ENCODE results near the gene PCMT1.
"Not testable (repeated sequence)": the region's sequence is repeated elsewhere in the genome, so short reads cannot be mapped to it uniquely, and the experiment has no call there.

PCMT1 gene

DNA sequence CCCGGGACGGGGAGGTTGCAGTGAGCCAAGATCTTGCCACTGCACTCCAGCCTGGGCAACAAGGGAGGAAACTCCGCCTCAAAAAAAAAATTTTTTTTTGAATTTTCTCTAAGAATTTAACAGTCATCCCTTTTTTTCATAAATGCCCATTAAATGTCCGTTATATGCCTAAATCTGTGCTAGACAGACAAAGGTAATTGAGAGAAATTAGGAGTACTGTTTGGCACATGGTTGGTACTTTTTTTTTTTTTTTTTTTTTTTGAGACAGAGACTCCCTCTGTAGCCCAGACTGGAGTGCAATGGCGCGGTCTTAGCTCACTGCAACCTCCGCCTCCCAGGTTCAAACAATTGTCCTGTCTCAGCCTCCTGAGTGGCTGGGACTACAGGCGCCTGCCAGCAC, 1.7 kb downstream of the PCMT1 start:
- FAIRE-seq, result no peak

DNA sequence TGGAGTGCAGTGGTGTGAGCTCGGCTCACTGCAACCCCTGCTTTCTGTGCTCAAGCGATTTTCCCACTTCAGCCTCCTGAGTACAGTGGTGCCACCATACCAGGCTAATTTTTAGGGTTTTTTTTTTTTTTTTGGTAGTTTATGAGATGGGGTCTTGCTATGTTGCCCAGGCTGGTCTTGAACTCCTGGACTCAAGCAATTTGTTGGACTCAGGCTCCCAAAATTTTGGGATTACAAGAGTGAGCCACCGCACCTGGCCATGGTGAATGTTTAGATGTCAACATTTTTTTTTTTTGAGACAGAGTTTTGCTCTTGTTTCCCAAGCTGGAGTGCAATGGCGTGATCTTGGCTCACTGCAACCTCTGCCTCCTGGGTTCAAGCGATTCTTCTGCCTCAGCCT, 2.4 kb downstream of the PCMT1 start:
- not testable (repeated sequence) for FAIRE-seq

DNA sequence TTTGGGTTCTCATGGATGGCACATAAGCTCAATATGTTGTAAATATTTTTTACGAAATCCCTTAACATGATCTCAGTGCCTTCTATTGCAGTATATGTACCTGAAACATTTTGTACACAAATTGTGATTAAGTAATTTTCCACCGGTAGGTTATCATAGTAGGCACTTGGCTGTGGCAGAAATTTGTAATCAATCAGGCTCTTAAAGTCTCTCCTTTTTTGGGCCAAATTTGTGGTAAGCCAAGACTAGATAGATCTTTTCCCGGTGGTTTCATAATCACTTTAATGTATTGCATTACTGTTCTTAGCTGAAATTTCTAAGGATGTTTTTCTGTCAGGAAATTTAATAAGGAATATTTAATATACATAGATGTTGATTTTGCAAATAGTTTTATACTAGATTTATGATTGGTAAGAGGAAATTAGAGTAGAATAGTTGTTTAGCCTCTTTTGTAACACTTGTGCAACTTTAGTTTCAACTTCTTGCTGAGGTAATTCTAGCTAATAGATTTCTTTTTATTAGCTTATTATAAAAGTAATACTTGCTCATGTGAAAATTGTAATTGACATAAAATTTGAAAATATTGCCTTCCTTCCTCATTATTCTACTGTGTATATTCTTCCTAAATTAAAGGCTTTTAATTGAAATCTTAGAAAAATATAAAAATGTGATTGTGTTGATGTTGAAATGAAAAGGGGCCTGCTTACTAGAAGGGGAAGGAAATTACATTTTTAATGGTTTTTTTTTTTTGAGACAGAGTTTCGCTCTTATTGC, 3.2 kb downstream of the PCMT1 start:
- no peak for FAIRE-seq

GRCh38 chr6:149753374-149753637, 3.8 kb downstream of the PCMT1 start:
- not testable (repeated sequence) for FAIRE-seq

DNA sequence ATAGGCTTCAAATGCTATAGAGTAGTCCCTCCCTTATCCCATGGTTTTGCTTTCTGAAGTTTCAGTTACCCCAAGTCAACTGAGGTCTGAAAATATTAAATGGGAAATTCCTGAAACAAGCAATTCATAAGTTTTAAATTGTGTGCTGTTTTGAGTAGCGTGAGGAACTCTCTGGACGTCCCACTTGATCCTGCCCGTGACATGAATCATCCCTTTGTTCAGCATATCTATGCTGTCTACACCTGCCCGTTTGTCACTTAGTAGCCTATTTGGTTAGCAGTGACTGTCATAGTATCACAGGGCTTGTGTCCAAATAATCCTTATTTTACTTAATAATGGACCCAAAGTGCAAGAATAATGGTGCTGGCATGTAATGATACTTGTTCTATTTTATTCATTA, 5.0 kb downstream of the PCMT1 start:
- no peak for FAIRE-seq

DNA sequence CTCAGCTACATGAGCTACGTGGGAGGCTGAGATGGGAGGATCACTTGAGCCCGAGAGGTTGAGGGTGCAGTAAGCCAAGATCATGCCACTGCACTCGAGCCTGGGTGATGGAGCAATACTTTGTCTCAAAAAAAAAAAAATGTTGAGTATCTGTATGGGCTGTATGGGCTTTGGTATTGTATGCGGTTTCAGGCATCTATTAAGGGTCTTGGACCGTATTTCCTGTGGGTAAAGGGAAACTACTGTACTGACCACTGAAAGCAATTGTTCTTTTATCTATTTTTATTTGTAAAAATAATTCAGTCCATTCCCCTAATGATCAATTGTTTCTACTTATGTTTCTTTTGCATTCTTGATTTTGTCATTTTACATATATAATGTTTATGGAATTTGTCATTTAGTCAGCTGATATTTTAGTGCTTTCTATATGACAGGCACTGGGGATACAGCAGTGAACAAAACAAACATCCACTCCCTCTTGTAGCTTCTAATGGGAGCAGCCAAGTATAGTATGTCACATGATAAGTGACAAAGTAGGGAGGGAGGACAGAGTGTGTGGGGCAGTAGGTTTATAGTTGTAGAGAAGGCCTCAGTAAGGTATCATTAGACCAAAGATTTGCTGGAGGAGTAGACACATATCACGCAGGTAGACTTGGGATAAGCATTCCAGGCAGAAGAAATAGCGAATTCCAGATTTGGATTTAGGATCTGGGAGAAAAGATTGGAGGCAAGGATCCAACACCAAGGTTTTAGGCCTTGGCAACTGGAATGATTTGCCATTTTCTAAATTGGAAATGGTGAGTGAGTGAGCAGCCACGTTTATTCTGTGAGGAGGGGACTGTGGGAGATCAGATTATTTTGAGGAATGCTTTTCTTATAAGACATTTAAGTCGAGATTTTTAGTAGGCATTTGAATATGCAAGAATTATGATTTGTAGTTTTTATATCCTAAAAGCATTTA, 6.0 kb downstream of the PCMT1 start:
- no peak for FAIRE-seq

- FAIRE-seq, result no peak
These were observed 6.7 kb downstream of the PCMT1 start for GRCh38 chr6:149756261-149756636.

GRCh38 chr6:149761438-149761837, 11.9 kb downstream of the PCMT1 start:
- FAIRE-seq, result no peak

- no peak for FAIRE-seq
These were observed 14.3 kb downstream of the PCMT1 start for GRCh38 chr6:149763866-149764265.

DNA sequence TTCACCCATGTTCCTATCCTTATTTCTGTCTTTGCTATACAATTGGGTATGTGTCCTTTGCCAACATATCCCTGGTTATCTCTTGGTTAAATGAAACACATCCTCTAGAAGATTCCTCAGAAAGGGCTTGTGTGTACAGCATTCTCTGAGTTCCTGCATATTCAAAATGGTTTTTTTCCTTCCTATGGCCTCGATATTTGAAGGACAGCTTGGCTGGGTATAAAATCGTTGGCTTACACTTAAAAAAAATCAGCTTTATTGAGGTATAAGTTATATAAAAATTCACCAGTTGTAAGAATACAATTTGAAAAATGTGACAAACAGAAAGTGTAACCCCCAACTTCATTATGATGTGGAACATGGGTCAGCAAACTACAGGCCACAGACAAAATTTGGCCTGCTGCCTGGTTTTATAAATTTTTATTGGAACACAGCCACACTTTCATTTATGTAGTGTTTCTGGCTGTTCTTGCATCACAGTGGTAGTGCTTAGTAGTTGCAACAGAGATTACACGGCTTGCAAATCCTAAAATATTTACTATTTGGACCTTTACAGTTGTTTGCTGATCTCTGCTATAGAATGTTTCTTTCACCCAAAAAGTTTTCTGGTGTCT, 16.7 kb downstream of the PCMT1 start:
- no peak for FAIRE-seq

GRCh38 chr6:149769676-149770075, 20.1 kb downstream of the PCMT1 start:
- FAIRE-seq, result no peak

DNA sequence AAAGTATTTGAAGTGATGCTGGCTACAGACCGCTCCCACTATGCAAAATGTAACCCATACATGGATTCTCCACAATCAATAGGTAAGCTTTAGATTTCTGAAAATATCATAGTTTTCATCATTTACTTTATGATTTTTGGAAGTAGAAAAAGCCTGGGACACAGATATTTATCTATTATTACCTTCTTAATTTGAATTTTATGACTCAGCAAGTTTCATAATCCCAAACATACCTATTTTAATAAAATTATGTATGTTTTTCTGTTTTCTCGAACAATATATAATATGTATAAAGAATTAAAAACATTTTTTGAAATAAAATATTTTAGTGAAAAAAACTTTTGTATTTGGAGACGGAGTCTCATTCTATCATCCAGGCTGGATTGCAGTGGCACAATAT, 21.6 kb downstream of the PCMT1 start:
- FAIRE-seq, result no peak

- FAIRE-seq, result no peak
These were observed 22.4 kb downstream of the PCMT1 start for GRCh38 chr6:149771925-149772324.

DNA sequence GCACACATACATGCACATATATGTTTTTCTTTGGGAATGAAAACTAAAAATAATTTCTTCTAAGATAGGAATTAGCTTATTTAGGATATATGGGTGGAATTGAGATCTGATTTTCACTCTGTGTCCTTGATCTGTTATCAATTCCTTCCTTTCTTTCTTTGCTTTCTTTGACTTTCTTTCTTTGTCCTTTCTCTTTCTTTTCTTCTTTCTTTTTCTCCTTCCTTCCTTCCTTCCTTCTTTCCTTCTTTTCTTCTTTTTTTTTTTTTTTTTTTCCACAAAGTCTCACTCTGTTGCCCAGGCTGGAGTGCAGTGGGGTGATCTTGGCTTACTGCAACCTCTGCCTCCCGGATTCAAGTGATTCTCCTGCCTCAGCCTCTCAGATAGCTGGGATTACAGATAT, 28.1 kb downstream of the PCMT1 start:
- no peak for FAIRE-seq

GRCh38 chr6:149779644-149779963, 30.1 kb downstream of the PCMT1 start:
- FAIRE-seq, result no peak

GRCh38 chr6:149781715-149782114, 32.2 kb downstream of the PCMT1 start:
- FAIRE-seq, result no peak

GRCh38 chr6:149782337-149782736, 32.8 kb downstream of the PCMT1 start:
- FAIRE-seq, result no peak

- FAIRE-seq, result no peak
These were observed 34.0 kb downstream of the PCMT1 start for GRCh38 chr6:149783551-149783950.

DNA sequence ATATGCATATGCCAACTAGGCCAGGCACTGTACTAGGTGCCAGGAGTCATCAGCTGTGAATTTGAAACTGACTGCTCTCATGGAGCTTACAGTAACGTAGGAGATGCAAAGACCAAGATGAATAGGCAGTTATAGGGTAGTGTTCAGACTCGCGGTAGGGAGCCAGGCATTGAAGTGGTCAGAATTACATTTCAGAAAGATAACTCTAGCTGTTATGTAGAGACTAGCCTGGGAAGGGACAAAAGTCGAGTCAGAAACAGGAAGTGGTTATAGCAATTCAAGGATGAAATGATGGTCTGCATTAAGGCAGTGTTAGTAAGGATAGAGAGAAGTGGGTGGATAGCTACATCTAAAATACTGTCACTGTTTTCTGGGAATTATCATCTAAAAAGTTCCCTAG, 56.6 kb downstream of the PCMT1 start:
- FAIRE-seq, result no peak

DNA sequence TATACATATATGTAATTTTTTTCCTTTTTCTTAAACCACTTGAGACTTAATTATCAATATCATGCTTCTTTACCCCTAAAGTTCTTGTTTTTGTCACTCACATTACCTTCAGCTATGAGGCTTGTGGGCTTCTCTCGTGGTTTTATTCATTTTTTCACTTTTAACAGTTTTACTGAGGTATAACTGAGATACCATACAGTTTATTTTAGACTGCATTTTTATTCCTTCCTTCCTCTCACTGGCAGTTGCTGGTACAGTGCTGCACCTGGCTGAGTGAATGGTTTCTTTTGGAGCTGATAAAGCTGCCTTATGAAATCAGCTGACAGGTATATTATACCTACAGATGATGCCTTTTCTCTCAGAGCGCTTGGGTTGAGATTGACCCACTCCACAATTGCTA, 60.3 kb downstream of the PCMT1 start:
- FAIRE-seq, result no peak

DNA sequence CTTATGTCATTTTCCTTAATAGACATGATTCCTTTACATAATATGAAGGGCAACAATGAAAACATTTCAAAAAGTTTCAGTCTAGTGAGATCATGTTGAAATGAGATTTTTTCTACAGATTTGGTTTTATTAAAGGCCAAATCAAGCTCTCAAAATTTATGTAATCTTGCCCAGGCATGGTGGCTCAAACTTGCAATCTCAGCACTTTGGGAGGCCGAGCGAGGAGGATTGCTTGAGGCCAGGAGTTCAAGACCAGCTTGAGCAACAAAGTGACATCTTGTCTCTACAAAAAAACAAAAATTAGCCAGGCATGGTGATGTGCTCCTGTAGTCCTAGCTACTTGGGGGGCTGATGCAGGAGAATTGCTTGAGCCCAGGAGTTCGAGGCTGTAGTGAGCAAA, 63.8 kb downstream of the PCMT1 start:
- no peak for FAIRE-seq

GRCh38 chr6:149815788-149816187, 66.2 kb downstream of the PCMT1 start:
- FAIRE-seq, result no peak

DNA sequence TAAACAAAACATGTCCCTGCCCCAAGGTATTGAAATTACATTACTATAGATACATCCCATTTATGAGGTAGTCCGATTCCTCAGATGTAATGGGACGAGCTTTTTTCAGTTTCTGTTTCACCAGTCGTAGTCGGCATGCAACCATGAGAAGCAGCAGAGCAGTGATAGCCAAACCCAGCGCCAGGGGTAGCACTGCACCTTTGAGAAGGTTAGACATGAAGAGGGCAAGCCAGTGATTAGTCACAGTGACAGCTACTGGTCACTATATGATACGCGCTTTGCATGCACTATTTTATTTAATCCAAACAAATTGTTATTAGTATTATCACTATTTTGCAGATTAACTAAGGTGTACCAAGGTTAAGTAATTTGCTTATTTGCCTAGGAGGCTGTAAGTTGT, 71.0 kb downstream of the PCMT1 start:
- FAIRE-seq, result no peak

GRCh38 chr6:149821492-149821891, 72.0 kb downstream of the PCMT1 start:
- no peak for FAIRE-seq
